ENCODE data around the gene CLCN6.
"Not testable (repeated sequence)": the region's sequence is repeated elsewhere in the genome, so short reads cannot be mapped to it uniquely, and the experiment has no call there.

Gene CLCN6

GRCh38 chr1:11796036-11796828 lies 9.8 kb upstream of the CLCN6 start:
- no peak for DNase-seq

GRCh38 chr1:11797525-11798216 lies 8.3 kb upstream of the CLCN6 start:
- DNase-seq, result no peak

- no peak for DNase-seq
These were observed 6.9 kb upstream of the CLCN6 start for GRCh38 chr1:11799099-11799498.

GRCh38 chr1:11799896-11800295 lies 6.1 kb upstream of the CLCN6 start:
- DNase-seq, result no peak

GRCh38 chr1:11800391-11800755 lies 5.6 kb upstream of the CLCN6 start:
- no peak for DNase-seq

GRCh38 chr1:11800756-11801433 lies 5.1 kb upstream of the CLCN6 start:
- no peak for DNase-seq

GRCh38 chr1:11802616-11802972 lies 3.4 kb upstream of the CLCN6 start:
- peak; percentile 5 for DNase-seq

- DNase-seq, result peak; percentile 84
These were observed 2.8 kb upstream of the CLCN6 start for GRCh38 chr1:11802973-11803885.

- DNase-seq, result not testable (repeated sequence)
These were observed 1.9 kb upstream of the CLCN6 start for GRCh38 chr1:11803924-11804665.

GRCh38 chr1:11804666-11805421 lies 1.1 kb upstream of the CLCN6 start:
- DNase-seq, result peak; percentile 43

- no peak for DNase-seq
These were observed 431 bp downstream of the CLCN6 start for GRCh38 chr1:11806307-11806936.

GRCh38 chr1:11807133-11807532 lies 1.1 kb downstream of the CLCN6 start:
- peak; percentile 2 for DNase-seq

- no peak for DNase-seq
These were observed 7.0 kb downstream of the CLCN6 start for GRCh38 chr1:11813021-11813420.

GRCh38 chr1:11817192-11817591 lies 11.2 kb downstream of the CLCN6 start:
- no peak for DNase-seq

GRCh38 chr1:11822091-11822490 lies 16.1 kb downstream of the CLCN6 start:
- DNase-seq, result no peak

- no peak for DNase-seq
These were observed 17.6 kb downstream of the CLCN6 start for GRCh38 chr1:11823366-11824137.

- DNase-seq, result no peak
These were observed 19.1 kb downstream of the CLCN6 start for GRCh38 chr1:11825131-11825530.

- no peak for DNase-seq
These were observed 21.0 kb downstream of the CLCN6 start for GRCh38 chr1:11826946-11827345.

GRCh38 chr1:11828511-11828910 lies 22.5 kb downstream of the CLCN6 start:
- DNase-seq, result no peak
